K562 (cell line): ENCODE measurements around the gene DRG1. TPM values are rescaled to one million over a fixed set of nuclear protein-coding genes. Genes with fewer than 3 reads are reported as not detected.

Source experiments
- ATAC-seq: fragments of 200-7000 bp; cut with Tn5 transposase; 3 replicates; pipeline ENCODE4 v1.9.1; 2020; ENCODE audit warnings: moderate library complexity
- BruUV-seq: library from RNA; stranded (reverse); fragments of 400-500 nt; replicated peaks from 2 replicates; lab custom pipeline; 2021; lab: Mats Ljungman, UMichigan
- CTCF ChIA-PET: fragments of 300-600 bp; formaldehyde crosslinking; extraction: SDS; loops from one replicate; lab custom pipeline; 2021; ENCODE audit warnings: low intra/inter-chr PET ratio; lab: Yijun Ruan, JAX
- POLR2A ChIA-PET: fragments of 300-600, 350-650 bp; sonication (Branson Sonifier 250); formaldehyde crosslinking; extraction: SDS; loops from one replicate; lab custom pipeline; 2021; ENCODE audit warnings: antibody characterized with exemption, inconsistent platforms; lab: Yijun Ruan, JAX
- DNase-seq, 4 experiments: peaks; one replicate each; pipeline versions ENCODE4 v3.0.0 to v3.0.0-alpha.2; 2011 to 2018; ENCODE audit warnings: low spot score in 3 of 4, mixed read lengths in 3 of 4; ENCODE audit errors: extremely low read depth in 1 of 4
- FAIRE-seq: peaks from 2 replicates; lab custom pipeline; 2011; peaks lifted over from hg19 to GRCh38; lab: Jason Lieb, UNC
- H2AFZ ChIP-seq: 2 replicates; pipeline ENCODE4 v1.6.0; 2011; ENCODE audit warnings: low read depth, low read length, control low read depth, inconsistent platforms
- H3K27ac ChIP-seq: fragments of 200-600 bp; 3 replicates; pipeline ENCODE4 v1.8.0; 2011; ENCODE audit warnings: low read depth, mild to moderate bottlenecking, control low read depth, inconsistent platforms, low read length, moderate library complexity, mixed read lengths; ENCODE audit errors: extremely low read depth
- H3K27me3 ChIP-seq, 2 experiments: fragments of 300-600 bp in 1 of 2; 2 replicates in 1 of 2; 3 replicates in 1 of 2; pipeline versions ENCODE4 v1.6.0 to v1.8.0; 2011; ENCODE audit warnings: inconsistent platforms in 2 of 2, low read length in 2 of 2, mild to moderate bottlenecking in 1 of 2, mixed read lengths in 1 of 2, moderate library complexity in 1 of 2; ENCODE audit not compliant: control insufficient read depth in 2 of 2, insufficient read depth in 2 of 2
- H3K36me3 ChIP-seq: fragments of 300-600 bp; 3 replicates; pipeline ENCODE4 v1.8.0; 2011; ENCODE audit warnings: mild to moderate bottlenecking, low read length, inconsistent platforms; ENCODE audit not compliant: control insufficient read depth, insufficient read depth
- H3K4me1 ChIP-seq, 2 experiments: fragments of 200-600 bp in 1 of 2; replicated peaks in 1 of 2; 2 replicates in 1 of 2; 3 replicates in 1 of 2; pipeline versions ENCODE4 v1.5.1 to v1.8.0; 2011; ENCODE audit warnings: inconsistent platforms in 2 of 2, low read length in 2 of 2, mild to moderate bottlenecking in 1 of 2, mixed read lengths in 1 of 2, moderate library complexity in 1 of 2; ENCODE audit not compliant: control insufficient read depth in 2 of 2, insufficient read depth in 2 of 2
- H3K4me2 ChIP-seq: 2 replicates; pipeline ENCODE4 v1.6.1; 2011; ENCODE audit warnings: low read length, control low read depth, inconsistent platforms, mixed read lengths; ENCODE audit not compliant: insufficient read depth
- H3K4me3 ChIP-seq: fragments of 200-600 bp; sonication (generic), shearing (Covaris generic); 2 replicates; pipeline ENCODE4 v1.5.1; 2016; ENCODE audit warnings: control low read depth, inconsistent platforms
- H3K79me2 ChIP-seq: fragments of 200-600 bp; 3 replicates; pipeline ENCODE4 v1.8.0; 2011; ENCODE audit warnings: low read length, inconsistent platforms; ENCODE audit not compliant: control insufficient read depth, insufficient read depth
- H3K9ac ChIP-seq, 2 experiments: 2 replicates each; pipeline versions ENCODE4 v1.6.0 to v1.6.1; 2011; ENCODE audit warnings: low read depth in 2 of 2, low read length in 2 of 2, control low read depth in 1 of 2, inconsistent platforms in 1 of 2, mild to moderate bottlenecking in 1 of 2, mixed read lengths in 1 of 2; ENCODE audit not compliant: insufficient read depth in 1 of 2
- H3K9me1 ChIP-seq: one replicate; pipeline ENCODE4 v1.6.0; 2011; ENCODE audit warnings: inconsistent platforms, mild to moderate bottlenecking, low read length, moderate library complexity; ENCODE audit not compliant: control insufficient read depth, insufficient read depth
- H3K9me3 ChIP-seq: replicated peaks from 2 replicates; pipeline ENCODE4 v1.5.1; 2011; ENCODE audit warnings: low read depth, low read length, inconsistent platforms; ENCODE audit not compliant: control insufficient read depth, insufficient read depth
- H4K20me1 ChIP-seq: replicated peaks from 2 replicates; pipeline ENCODE4 v1.6.1; 2011; ENCODE audit warnings: low read length, inconsistent platforms, mixed read lengths; ENCODE audit not compliant: control insufficient read depth, insufficient read depth
- BRD9 ChIP-seq: fragments of 450-650 bp; IDR thresholded peaks from 2 replicates; pipeline ENCODE4 v1.6.1; 2018; ENCODE audit warnings: low read depth; ENCODE audit not compliant: partially characterized antibody
- CHD1 ChIP-seq: fragments of 200-600 bp; sonication (generic); IDR thresholded peaks from one replicate; pipeline ENCODE4 v1.6.1; 2012; ENCODE audit warnings: mild to moderate bottlenecking, moderate library complexity, low read length, inconsistent platforms
- ESRRB ChIP-seq: fragments of 250-450 bp; sonication (Bioruptor Pico); IDR thresholded peaks from 2 replicates; pipeline ENCODE4 v1.5.0; 2020; ENCODE audit warnings: mild to moderate bottlenecking, moderate library complexity, borderline replicate concordance
- MCM2 ChIP-seq: fragments of 450-650 bp; IDR thresholded peaks from 2 replicates; pipeline ENCODE4 v1.6.1; 2017; ENCODE audit warnings: low read depth, mild to moderate bottlenecking
- NBN ChIP-seq: fragments of 450-650 bp; IDR thresholded peaks from 2 replicates; pipeline ENCODE4 v1.6.1; 2016; ENCODE audit warnings: low read depth, mild to moderate bottlenecking
- PTRF ChIP-seq: fragments of 450-650 bp; IDR thresholded peaks from 2 replicates; pipeline ENCODE4 v1.6.1; 2016; ENCODE audit warnings: mild to moderate bottlenecking, missing genetic modification characterization, missing compliant biosample characterization
- SMARCA5 ChIP-seq: fragments of 450-650 bp; IDR thresholded peaks from 2 replicates; pipeline ENCODE4 v1.6.1; 2016
- ZFP30 ChIP-seq: fragments of 250-450 bp; sonication (Bioruptor Pico); IDR thresholded peaks from 2 replicates; pipeline ENCODE4 v1.8.0; 2022; ENCODE audit warnings: moderate library complexity, mild to moderate bottlenecking, inconsistent platforms, borderline replicate concordance
- ZFPM2 ChIP-seq: fragments of 250-450 bp; sonication (Bioruptor Pico); IDR thresholded peaks from 2 replicates; pipeline ENCODE4 v1.5.1; 2022; ENCODE audit warnings: mild to moderate bottlenecking
- ZNF134 ChIP-seq: fragments of 250-450 bp; sonication (Bioruptor Pico); conservative IDR thresholded peaks from 2 replicates; pipeline ENCODE4 v1.4.0; 2020
- ZNF584 ChIP-seq: fragments of 200-800 bp; sonication (Bioruptor generic); IDR thresholded peaks from 2 replicates; pipeline ENCODE4 v1.6.1; 2016; ENCODE audit warnings: low read depth, mild to moderate bottlenecking, missing genetic modification characterization, missing compliant biosample characterization
- ZNF766 ChIP-seq: fragments of 200-800 bp; sonication (Bioruptor generic); conservative IDR thresholded peaks from 2 replicates; pipeline ENCODE4 v1.6.1; 2016; ENCODE audit warnings: missing genetic modification characterization, missing compliant biosample characterization
- WGBS: fragments of 100-300 bp; shearing (Covaris generic); methylation state at CpG from one replicate; pipeline ENCODE4 v1.1.6; 2016; ENCODE audit warnings: low coverage, mixed read lengths; ENCODE audit not compliant: insufficient coverage; ENCODE audit errors: missing lambda C conversion rate; 5-methylcytosine and 5-hydroxymethylcytosine counted together
- in situ Hi-C: fragments of 300-500 bp; cut with MboI; formaldehyde crosslinking; loops from 4 replicates; pipeline ENCODE4 v1.15.0; 2018; ENCODE audit warnings: inconsistent platforms, mixed read lengths
- intact Hi-C: fragments of 100-400 bp; cut with micrococcal nuclease; formaldehyde crosslinking; loops from 2 replicates; pipeline ENCODE4 v1.14.2; 2022
- polyA plus RNA-seq, 8 experiments: library from polyadenylated mRNA; depleted of rRNA in 4 of 8; stranded (reverse) in 5 of 8; unstranded in 3 of 8; fragments of >200 nt; fragmentation: Nextera tagmentation in 2 of 8; fragmentation: Illumina TruSeq in 1 of 8; extraction: Ambion mirVana in 2 of 8; extraction: Trizol in 1 of 8; gene quantifications; 2 replicates each; pipeline versions ENCODE4 v1.2.1 to v1.2.3, GENCODE V29; 2011 to 2014; ENCODE audit warnings: inconsistent platforms in 1 of 8, missing spikeins in 1 of 8
- total RNA-seq, 7 experiments: library from RNA; depleted of rRNA in 6 of 7; stranded (reverse); fragments of >200 nt in 6 of 7; fragmentation: Illumina TruSeq in 2 of 7; extraction: Trizol in 2 of 7; gene quantifications; 2 replicates each; pipeline versions ENCODE4 v1.2.1 to v1.2.3, GENCODE V29; 2011 to 2021; ENCODE audit warnings: low replicate concordance in 1 of 7
- TF ChIP-seq, protein P1 (sequence below): fragments of 250-450 bp; sonication (Bioruptor Pico); IDR thresholded peaks from 2 replicates; pipeline ENCODE4 v1.4.0; 2020; ENCODE audit warnings: mild to moderate bottlenecking
- TF ChIP-seq, protein P2 (sequence below): fragments of 450-650 bp; IDR thresholded peaks from 2 replicates; pipeline ENCODE4 v1.6.1; 2017; ENCODE audit warnings: antibody characterized with exemption
- TF ChIP-seq, protein P3 (sequence below): fragments of 450-650 bp; IDR thresholded peaks from 2 replicates; pipeline ENCODE4 v1.6.1; 2014; ENCODE audit warnings: low read depth, mild to moderate bottlenecking, moderate library complexity, borderline replicate concordance
- TF ChIP-seq, protein P4 (sequence below): fragments of 250-450 bp; sonication (Bioruptor Pico); IDR thresholded peaks from 2 replicates; pipeline ENCODE4 v1.5.0; 2020; ENCODE audit warnings: mild to moderate bottlenecking

Gene DRG1
- total and polyA plus RNA-seq, 9 of the 15 experiments (the other 6 are each of a cell fraction or from before 2014, with no cell fraction given), result 76.4 to 211 (median 93.3) TPM

DNA sequence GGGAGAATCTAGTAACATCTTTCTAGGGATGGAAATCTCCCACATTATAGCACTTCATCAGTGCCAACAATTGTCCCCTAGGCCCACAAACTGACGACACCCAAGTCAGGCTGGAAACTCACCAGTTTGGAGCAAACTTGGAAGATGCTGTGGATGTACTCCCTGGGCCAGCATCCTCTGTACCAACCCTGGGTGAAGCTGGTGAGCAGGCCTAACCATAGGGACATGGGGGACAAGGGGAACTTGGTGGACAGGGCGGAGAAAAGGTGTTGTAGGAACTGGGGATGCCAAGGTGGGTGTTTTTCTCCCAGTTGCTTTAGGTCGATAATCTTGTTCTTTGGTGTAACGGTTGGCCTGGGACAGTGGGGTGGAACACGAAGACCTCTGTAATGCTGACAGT is 42.2 kb downstream of the DRG1 start:
- Histone ChIP-seq H3K27me3 (no peaks in the 10 kb centered on the region), H3K4me2 (no peak overlapping the region), H3K4me1 (peaks cover 0 to 3% of the 10 kb centered on the region in 2 experiments; a peak in 1 of 5 replicates), H3K4me3 (no peak overlapping the region), H2AFZ (no peak overlapping the region), H3K9me1 (no peaks in the 10 kb centered on the region), H3K9me3 (no peaks in the 10 kb centered on the region), H3K9ac (no peak overlapping the region), H4K20me1 (no peaks in the 10 kb centered on the region), H3K27ac (no peak overlapping the region), H3K79me2 (no peaks in the 10 kb centered on the region), H3K36me3 (peaks cover 84% of the 10 kb centered on the region)
- POLR2A ChIA-PET, result interaction anchor here (0.7 kb wide), 1 partner anchor 18 kb away, joined by 3 read pairs; no protein-coding TSS in a partner anchor
- BruUV-seq, result no TSS peak
- DNase-seq (no peak), ATAC-seq (no peak), FAIRE-seq (no peak)
- 97% methylated on average over 3 of the region's 5 CpGs for whole genome bisulfite sequencing
- intact Hi-C loops, result no loop called here
- in situ Hi-C loops, result no loop called here
- TF ChIP-seq, protein P1, sequence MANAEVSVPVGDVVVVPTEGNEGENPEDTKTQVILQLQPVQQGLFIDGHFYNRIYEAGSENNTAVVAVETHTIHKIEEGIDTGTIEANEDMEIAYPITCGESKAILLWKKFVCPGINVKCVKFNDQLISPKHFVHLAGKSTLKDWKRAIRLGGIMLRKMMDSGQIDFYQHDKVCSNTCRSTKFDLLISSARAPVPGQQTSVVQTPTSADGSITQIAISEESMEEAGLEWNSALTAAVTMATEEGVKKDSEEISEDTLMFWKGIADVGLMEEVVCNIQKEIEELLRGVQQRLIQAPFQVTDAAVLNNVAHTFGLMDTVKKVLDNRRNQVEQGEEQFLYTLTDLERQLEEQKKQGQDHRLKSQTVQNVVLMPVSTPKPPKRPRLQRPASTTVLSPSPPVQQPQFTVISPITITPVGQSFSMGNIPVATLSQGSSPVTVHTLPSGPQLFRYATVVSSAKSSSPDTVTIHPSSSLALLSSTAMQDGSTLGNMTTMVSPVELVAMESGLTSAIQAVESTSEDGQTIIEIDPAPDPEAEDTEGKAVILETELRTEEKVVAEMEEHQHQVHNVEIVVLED, result no peak
- TF ChIP-seq PTRF (tag) (no peak), MCM2 (no peak), ZFP30 (no peak), BRD9 (no peak), CHD1 (no peak), SMARCA5 (no peak), ESRRB (CRISPR knock-in tag) (no peak), NBN (no peak), ZNF584 (CRISPR knock-in tag) (no peak), ZFPM2 (CRISPR knock-in tag) (no peak), ZNF766 (CRISPR knock-in tag) (no peak), ZNF134 (CRISPR knock-in tag) (no peak)
- TF ChIP-seq, protein P2, sequence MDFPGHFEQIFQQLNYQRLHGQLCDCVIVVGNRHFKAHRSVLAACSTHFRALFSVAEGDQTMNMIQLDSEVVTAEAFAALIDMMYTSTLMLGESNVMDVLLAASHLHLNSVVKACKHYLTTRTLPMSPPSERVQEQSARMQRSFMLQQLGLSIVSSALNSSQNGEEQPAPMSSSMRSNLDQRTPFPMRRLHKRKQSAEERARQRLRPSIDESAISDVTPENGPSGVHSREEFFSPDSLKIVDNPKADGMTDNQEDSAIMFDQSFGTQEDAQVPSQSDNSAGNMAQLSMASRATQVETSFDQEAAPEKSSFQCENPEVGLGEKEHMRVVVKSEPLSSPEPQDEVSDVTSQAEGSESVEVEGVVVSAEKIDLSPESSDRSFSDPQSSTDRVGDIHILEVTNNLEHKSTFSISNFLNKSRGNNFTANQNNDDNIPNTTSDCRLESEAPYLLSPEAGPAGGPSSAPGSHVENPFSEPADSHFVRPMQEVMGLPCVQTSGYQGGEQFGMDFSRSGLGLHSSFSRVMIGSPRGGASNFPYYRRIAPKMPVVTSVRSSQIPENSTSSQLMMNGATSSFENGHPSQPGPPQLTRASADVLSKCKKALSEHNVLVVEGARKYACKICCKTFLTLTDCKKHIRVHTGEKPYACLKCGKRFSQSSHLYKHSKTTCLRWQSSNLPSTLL, result no peak
- TF ChIP-seq, protein P3, sequence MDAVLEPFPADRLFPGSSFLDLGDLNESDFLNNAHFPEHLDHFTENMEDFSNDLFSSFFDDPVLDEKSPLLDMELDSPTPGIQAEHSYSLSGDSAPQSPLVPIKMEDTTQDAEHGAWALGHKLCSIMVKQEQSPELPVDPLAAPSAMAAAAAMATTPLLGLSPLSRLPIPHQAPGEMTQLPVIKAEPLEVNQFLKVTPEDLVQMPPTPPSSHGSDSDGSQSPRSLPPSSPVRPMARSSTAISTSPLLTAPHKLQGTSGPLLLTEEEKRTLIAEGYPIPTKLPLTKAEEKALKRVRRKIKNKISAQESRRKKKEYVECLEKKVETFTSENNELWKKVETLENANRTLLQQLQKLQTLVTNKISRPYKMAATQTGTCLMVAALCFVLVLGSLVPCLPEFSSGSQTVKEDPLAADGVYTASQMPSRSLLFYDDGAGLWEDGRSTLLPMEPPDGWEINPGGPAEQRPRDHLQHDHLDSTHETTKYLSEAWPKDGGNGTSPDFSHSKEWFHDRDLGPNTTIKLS, result no peak
- TF ChIP-seq, protein P4, sequence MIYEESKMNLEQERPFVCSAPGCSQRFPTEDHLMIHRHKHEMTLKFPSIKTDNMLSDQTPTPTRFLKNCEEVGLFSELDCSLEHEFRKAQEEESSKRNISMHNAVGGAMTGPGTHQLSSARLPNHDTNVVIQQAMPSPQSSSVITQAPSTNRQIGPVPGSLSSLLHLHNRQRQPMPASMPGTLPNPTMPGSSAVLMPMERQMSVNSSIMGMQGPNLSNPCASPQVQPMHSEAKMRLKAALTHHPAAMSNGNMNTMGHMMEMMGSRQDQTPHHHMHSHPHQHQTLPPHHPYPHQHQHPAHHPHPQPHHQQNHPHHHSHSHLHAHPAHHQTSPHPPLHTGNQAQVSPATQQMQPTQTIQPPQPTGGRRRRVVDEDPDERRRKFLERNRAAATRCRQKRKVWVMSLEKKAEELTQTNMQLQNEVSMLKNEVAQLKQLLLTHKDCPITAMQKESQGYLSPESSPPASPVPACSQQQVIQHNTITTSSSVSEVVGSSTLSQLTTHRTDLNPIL, result no peak
- CTCF ChIA-PET, result no interaction called here
